H1 (cell line): Measurements from ENCODE around the gene SAMD4A. TPM values are rescaled to one million over a fixed set of nuclear protein-coding genes. Genes with fewer than 3 reads are reported as not detected.

Experiments
- BRCA1 ChIP-seq: IDR thresholded peaks from 2 replicates; pipeline ENCODE4 v1.6.1; 2012; ENCODE audit warnings: low read depth, low read length, improper control_type of control experiment
- CBX8 ChIP-seq: fragments of 300-800, 300-1000 bp; sonication (generic); IDR thresholded peaks from 2 replicates; pipeline ENCODE4 v1.7.1; 2016; ENCODE audit warnings: low read depth, low read length, borderline replicate concordance
- CHD7 ChIP-seq: fragments of 300-600 bp; sonication (generic); IDR thresholded peaks from 2 replicates; pipeline ENCODE4 v1.7.1; 2012; ENCODE audit warnings: low read length, moderate library complexity, mild to moderate bottlenecking, inconsistent platforms; ENCODE audit not compliant: insufficient replicate concordance
- CTCF ChIP-seq, 3 experiments: IDR thresholded peaks; 1 replicate in 2 of 3; 2 replicates in 1 of 3; pipeline versions ENCODE4 v1.5.1 to v1.6.1; 2011; ENCODE audit warnings: low read length in 3 of 3, mild to moderate bottlenecking in 3 of 3, inconsistent platforms in 2 of 3, low read depth in 1 of 3, moderate library complexity in 1 of 3; ENCODE audit not compliant: insufficient read depth in 1 of 3; ENCODE audit errors: control extremely low read depth in 1 of 3
- HDAC6 ChIP-seq: IDR thresholded peaks from one replicate; pipeline ENCODE4 v1.7.1; 2012; ENCODE audit warnings: low read depth, mild to moderate bottlenecking, inconsistent platforms, low read length, moderate library complexity
- PHF8 ChIP-seq: fragments of 200-600 bp; sonication (generic); conservative IDR thresholded peaks from 2 replicates; pipeline ENCODE4 v1.7.1; 2012; ENCODE audit warnings: low read depth, mild to moderate bottlenecking, inconsistent platforms, low read length, moderate library complexity
- SRF ChIP-seq: IDR thresholded peaks from 2 replicates; pipeline ENCODE4 v1.6.1; 2011; ENCODE audit warnings: mild to moderate bottlenecking, low read depth, low read length, moderate library complexity
- TEAD4 ChIP-seq: IDR thresholded peaks from 2 replicates; pipeline ENCODE4 v1.6.1; 2012; ENCODE audit warnings: low read depth, low read length, inconsistent platforms, mixed read lengths
- polyA plus RNA-seq, 7 experiments: library from polyadenylated mRNA; depleted of rRNA in 3 of 7; stranded (reverse) in 5 of 7; unstranded in 2 of 7; fragments of >200 nt in 5 of 7; fragments of 200-250 nt in 2 of 7; gene quantifications; 1 replicate in 5 of 7; 2 replicates in 1 of 7; 4 replicates in 1 of 7; pipeline versions ENCODE4 v1.2.1 to v1.2.3, GENCODE V29; 2011 to 2013; ENCODE audit warnings: missing spikeins in 2 of 7, mixed read lengths in 2 of 7
- total RNA-seq: library from RNA; stranded (reverse); fragmentation: NEBNext Ultra II Directional; extraction: Animal tissue kit (Norgen Biotek cat#: 25700); gene quantifications from 2 replicates; pipeline ENCODE4 v1.2.1, GENCODE V29; 2021

The SAMD4A gene
- total and polyA plus RNA-seq, 2 of the 8 experiments (the other 6 are each of a cell fraction or from before 2014, with no cell fraction given) = 2.4 to 12.3 TPM

DNA sequence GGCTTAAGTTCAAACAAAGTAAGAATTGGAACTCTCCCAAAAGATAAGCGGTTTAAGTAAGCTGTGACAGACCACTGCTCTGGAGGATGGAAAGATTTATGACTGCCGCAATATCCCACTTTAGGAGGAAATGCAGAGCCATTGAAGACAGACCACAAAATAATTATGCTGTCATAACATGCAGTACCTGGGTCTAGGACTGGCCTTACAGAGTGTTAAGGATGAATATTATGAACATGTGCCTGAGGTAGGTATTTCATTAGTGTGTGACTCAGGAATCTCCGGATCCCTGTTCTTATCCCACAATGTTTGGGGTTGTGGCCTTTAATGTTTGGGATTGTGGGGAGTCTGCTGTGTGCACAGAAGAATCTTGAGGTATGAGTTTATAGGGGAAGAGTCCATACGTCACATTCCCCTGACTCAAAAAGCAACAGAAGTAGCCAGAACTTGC lies 114.9 kb downstream of the SAMD4A start (continued):
- TF ChIP-seq CHD7 (no peak), HDAC6 (no peak), PHF8 (no peak), CBX8 (no peak), TEAD4 (no peak), SRF (no peak), CTCF (IDR thresholded peaks at IDR 0.05; ENCODE audit: control extremely low read depth in 1 of 3, insufficient read depth in 1 of 3, low read depth in 1 of 3, low read length in 3 of 3) (no peak), BRCA1 (no peak)
